ENCODE results near the gene DEFB131A.
"Not testable (repeated sequence)": the region's sequence is repeated elsewhere in the genome, so short reads cannot be mapped to it uniquely, and the experiment has no call there.

DEFB131A gene, protein sequence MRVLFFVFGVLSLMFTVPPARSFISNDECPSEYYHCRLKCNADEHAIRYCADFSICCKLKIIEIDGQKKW

GRCh38 chr4:9444114-9444513 lies at the start of gene DEFB131A:
Gene DEFB131A (plus strand): TSS chr4:9444414. CDS start chr4:9444534, 120 bp downstream.
- DNase-seq, result not testable (repeated sequence)

DNA sequence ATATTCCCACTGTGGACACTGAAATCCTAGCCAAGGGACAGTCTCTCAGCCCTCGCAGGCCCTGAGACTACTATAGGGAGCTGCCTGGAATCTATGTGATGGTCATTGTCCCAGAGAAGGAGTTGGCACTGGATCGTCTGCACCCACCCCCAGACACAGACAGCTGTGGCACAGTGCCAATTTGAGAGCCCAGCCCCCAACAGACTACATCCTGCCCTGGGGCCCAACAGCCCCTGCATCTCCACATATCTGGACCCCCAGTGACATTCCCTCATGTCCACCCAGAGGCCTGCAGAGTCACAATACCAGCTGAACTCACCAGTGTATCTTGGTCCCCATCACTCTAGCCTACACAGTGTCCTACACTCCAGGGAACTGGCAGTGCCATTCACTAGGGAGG lies 38.4 kb upstream of the DEFB131A start:
- not testable (repeated sequence) for DNase-seq

DNA sequence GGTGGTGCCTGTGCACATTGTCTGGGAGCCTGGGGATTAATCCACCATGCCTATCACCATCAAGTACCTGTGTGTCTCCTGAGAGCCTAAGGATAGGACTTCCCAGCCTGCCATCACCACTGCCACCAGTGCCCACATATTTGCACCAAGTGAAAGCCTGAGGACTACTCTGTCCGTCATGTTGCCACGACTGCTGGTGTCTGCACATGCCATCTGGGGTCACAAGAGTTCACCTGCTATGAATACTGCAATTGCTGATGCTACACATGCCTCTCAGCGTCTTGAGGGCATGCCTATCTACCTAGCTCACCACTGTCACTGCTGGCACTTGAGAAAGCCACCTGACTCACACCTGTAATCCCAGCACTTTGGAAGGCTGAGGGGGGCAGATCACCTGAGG lies 37.7 kb upstream of the DEFB131A start:
- DNase-seq, result not testable (repeated sequence)

GRCh38 chr4:9409793-9410192 lies 34.4 kb upstream of the DEFB131A start:
- DNase-seq, result no peak

DNA sequence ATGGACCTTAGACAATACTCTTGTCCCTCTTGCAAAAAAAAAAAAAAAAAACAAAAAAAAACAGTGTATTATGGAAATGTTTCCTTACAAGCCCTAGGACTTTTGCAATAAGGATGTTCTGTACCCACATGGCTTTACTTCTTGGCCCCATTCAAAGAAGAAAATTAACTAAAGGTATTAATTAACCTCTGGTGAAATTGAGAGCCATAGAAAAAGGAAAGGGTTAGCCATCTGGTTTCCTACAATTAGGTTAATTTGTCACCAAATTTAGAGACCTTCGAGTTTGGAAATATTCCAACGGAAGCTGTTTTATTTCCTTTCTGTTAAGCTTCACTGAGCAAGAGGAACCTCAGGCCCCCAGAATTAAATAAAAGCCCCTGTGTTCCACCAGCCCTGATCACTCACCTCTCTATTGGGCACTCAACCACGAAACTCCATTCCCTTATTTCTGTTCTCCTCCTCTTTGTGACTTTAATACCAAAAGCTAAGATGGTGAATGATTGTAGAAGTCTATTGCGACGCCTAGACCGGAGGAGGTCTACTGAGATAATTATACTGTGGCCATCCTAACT lies 22.2 kb upstream of the DEFB131A start:
- DNase-seq, result not testable (repeated sequence)

- not testable (repeated sequence) for DNase-seq
These were observed 18.3 kb upstream of the DEFB131A start for GRCh38 chr4:9425916-9426315.

GRCh38 chr4:9430061-9430460 lies 14.2 kb upstream of the DEFB131A start:
- not testable (repeated sequence) for DNase-seq

DNA sequence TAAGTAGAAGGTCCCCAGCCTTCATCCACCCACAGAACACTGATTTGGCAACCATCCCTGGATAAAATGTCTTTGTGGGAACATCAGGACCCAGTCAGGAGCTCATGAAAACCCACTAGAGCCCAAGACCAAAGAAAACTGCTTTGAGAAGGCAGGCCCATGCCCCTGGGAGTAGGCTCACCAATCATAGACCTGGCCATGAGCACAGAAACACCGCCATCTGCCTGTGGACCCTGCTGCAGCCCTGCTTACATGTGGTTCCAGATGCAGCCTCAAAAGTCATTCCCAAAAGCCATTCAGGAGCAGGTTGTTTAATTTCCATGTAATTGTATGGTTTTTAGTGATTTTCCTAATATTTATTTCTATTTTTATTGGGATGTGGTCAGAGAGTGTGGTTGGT lies 10.9 kb upstream of the DEFB131A start:
- not testable (repeated sequence) for DNase-seq

DNA sequence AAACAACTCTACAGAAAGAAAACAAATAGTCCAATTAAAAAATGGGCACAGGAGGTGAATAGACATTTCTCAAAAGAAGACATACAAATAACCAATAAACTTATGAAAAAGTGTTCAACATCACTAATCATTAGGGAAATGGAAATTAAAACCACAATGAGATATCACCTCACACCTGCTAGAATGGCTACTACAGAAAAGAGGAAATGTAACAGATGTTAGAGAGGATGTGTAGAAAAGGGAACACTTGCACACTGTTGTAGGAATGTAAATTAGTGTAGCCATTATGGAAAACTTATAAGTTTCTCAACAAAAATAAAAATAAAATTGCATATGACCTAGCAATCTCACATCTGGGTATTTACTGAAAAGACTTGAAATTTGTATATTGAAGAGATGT lies 7.5 kb upstream of the DEFB131A start:
- DNase-seq, result not testable (repeated sequence)

DNA sequence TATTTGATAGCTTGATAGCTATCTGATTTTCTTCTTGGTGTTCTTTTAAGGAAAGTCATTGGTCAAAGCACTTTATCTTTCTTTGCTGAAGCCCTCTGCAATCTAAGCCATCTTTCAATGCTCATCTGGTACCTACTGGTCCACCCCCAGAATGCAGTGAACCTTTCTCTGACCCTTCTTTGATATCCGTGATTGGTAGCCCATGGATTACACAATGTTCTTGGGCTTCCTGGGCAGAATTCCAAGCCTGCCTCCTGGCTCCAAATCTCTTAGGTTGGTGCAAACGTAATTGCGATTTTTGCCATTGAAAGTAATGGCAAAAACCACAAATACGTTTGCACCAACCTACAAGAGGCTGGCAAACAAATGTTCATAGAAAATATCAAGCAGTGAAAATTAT lies 1.9 kb upstream of the DEFB131A start:
- not testable (repeated sequence) for DNase-seq

- DNase-seq, result not testable (repeated sequence)
These were observed 467 bp downstream of the DEFB131A start for GRCh38 chr4:9444681-9445080.

- not testable (repeated sequence) for DNase-seq
These were observed 8.0 kb downstream of the DEFB131A start for GRCh38 chr4:9452251-9452650.

DNA sequence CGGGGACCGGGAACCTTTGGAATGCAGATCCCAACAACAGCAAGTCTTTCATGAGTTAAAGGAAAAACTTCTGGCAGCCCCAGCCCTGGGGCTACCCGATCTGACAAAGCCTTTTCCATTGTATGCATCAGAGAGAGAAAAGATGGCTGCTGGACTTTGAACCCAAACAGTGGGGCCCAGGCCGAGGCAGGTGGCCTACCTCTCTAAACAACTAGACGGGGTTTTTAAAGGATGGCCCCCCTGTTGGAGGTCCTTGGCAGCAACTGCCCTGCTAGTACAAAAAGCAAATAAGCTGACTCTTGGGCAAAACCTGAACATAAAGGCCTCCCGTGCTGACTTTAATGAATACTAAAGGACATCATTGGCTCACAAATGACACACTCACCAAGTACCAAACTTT lies 10.1 kb downstream of the DEFB131A start:
- not testable (repeated sequence) for DNase-seq

DNA sequence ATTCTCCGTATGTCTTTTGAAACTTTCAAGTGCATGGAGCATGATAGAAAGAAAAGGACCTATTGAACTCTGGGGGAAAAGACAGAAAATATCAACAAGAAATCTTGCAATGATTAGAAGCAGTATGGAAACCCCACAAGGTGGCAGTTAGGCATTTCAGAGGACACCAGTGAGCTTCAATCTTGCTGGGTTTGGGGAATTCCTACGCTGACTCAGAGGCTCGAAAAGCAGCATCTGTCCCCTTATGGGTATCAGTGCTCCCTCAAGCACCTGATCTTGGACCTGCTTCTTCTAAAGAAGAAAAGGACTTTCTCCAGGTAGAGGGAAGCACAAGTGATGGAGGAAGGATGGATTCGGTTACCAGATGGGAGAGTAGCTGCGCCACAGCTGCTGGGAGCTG lies 10.8 kb downstream of the DEFB131A start:
- not testable (repeated sequence) for DNase-seq

- not testable (repeated sequence) for DNase-seq
These were observed 35.3 kb downstream of the DEFB131A start for GRCh38 chr4:9479466-9479865.

DNA sequence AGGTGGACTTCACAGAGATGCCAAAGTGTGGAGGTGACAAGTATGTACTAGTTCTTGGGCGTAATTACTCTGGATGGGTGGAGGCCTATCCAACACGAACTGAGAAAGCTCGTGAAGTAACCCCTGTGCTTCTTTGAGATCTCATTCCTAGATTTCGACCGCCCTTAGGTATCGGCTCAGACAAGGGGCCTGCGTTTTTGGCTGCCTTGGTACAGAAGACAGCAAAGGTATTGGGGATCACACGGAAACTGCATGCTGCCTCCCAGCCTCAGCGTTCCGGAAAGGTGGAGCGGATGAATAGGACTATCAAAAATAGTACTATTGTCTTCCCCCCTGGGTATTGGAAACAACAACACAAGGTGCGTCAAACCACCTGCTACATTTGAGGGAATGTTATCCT lies 35.9 kb downstream of the DEFB131A start:
- DNase-seq, result not testable (repeated sequence)

DNA sequence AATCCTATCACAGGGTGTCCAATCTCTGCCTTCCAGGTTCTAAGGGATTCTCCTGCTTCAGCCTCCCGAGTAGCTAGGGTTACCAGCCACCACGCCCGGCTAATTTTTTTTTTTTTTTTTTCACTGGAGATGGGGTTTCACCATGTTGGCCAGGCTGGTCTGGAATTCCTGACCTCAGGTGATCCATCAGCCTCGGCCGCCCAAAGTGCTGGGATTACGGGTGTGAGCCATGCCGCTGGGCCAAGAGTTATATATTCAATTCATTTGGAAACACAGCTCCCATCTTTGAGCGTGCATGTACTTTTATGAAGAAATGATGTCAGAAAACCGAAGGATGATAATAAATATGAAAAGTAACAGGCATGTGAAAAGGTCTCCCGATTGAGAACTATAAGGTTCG lies 38.7 kb downstream of the DEFB131A start:
- not testable (repeated sequence) for DNase-seq

GRCh38 chr4:9483682-9484081 lies 39.5 kb downstream of the DEFB131A start:
- DNase-seq, result not testable (repeated sequence)

DNA sequence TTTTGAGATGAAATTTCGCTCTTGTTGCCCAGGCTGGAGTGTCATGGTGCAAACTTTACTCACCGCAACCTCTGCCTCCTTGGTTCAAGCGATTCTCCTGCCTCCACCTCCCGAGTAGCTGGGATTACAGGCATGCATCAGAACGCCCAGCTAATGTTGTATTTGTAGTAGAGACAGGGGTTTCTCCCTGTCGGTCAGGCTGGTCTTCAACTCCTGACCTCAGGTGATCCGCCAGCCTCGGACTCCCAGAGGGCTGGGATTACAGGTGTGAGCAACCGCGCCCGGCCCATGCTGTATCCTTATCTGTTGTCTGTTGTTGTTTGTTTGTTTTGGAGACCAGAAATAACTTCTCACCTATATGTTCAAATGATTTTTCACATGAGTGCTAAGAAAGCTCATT lies 42.7 kb downstream of the DEFB131A start:
- not testable (repeated sequence) for DNase-seq

- DNase-seq, result not testable (repeated sequence)
These were observed 44.6 kb downstream of the DEFB131A start for GRCh38 chr4:9488796-9489195.

DNA sequence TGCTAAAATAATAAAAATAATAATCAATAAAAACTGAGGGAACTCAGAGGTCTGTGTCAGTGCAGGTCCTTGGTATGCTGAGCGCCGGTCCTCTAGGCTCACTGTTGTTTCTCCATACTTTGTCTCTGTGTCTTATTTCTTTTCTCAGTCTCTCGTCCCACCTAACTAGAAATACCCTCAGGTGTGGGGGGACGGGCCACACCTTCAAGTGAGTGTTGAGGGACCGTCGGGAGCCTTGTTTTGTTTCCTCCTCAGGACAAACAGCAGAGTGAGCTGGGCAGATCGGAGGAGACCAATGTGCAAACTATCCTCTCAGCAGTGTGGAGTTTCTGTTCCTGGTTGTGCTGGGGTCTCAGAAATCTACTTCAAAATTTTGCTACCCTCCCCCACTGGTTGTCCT lies 46.3 kb downstream of the DEFB131A start:
- not testable (repeated sequence) for DNase-seq

DNA sequence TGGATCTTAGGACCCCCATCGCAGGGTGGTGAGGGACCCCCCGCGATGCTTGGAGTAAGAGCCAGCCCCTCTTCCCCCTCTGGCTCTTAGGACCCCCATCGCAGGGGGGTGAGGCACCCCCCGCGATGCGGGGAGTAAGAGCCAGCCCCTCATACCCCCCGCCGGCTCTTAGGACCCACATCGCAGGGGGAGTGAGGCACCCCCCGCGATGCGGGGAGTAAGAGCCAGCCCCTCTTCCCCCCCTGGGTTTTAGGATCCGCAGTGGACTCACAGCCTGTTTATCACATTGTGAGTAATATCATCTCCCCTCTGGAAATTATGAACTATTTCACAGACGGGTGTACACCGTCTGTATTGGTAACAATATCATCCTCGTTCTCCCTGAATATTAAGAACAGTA lies 46.8 kb downstream of the DEFB131A start:
- not testable (repeated sequence) for DNase-seq

DNA sequence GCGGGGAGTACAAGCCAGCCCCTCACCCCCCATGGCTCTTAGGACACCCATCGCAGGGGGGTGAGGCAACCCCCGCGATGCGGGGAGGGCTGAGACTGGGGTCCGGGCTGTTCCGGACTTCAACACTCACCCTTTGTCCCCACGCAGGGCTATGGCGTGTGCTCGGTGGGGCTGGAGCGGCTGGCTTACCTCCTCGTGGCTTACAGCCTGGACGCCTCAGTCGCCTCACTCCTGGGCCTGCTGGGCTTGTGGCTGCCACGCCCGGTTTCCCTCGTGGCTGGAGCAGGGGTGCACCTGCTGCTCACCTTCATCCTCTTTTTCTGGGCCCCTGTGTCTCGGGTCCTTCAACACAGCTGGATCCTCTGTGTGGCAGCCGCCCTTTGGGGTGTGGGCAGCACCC lies 49.4 kb downstream of the DEFB131A start:
- DNase-seq, result not testable (repeated sequence)

GRCh38 chr4:9494256-9495035 lies 50.2 kb downstream of the DEFB131A start:
- not testable (repeated sequence) for DNase-seq

Data from 8988T (cell line).